ENCODE results near the gene ANKRD45.

- TF ChIP-seq POLR2A (IDR thresholded peaks at IDR 0.05; ENCODE audit: insufficient read depth in 1 of 2, low read depth in 2 of 2, low read length in 2 of 2) (no peak), ZNF17 (CRISPR knock-in tag; IDR thresholded peaks at IDR 0.05) (no peak), POLR2AphosphoS5 (IDR thresholded peaks at IDR 0.05; ENCODE audit: low read depth, low read length) (no peak), KDM5B (CRISPR knock-in tag; IDR thresholded peaks at IDR 0.05; ENCODE audit: borderline replicate concordance) (no peak), GTF2F1 (IDR thresholded peaks at IDR 0.05; ENCODE audit: low read length) (no peak), ARNTL (CRISPR knock-in tag; IDR thresholded peaks at IDR 0.05) (no peak), HMG20A (CRISPR knock-in tag; IDR thresholded peaks at IDR 0.05; ENCODE audit: borderline replicate concordance) (no peak), KLF6 (CRISPR knock-in tag; IDR thresholded peaks at IDR 0.05) (no peak)
These were observed 45.8 kb upstream of the ANKRD45 start for GRCh38 chr1:173715538-173715844.
